Measurements from ENCODE around the gene OR52B6.

The OR52B6 gene

GRCh38 chr11:5574654-5575053 lies 6.0 kb upstream of the OR52B6 start:
- TF ChIP-seq, protein P1, sequence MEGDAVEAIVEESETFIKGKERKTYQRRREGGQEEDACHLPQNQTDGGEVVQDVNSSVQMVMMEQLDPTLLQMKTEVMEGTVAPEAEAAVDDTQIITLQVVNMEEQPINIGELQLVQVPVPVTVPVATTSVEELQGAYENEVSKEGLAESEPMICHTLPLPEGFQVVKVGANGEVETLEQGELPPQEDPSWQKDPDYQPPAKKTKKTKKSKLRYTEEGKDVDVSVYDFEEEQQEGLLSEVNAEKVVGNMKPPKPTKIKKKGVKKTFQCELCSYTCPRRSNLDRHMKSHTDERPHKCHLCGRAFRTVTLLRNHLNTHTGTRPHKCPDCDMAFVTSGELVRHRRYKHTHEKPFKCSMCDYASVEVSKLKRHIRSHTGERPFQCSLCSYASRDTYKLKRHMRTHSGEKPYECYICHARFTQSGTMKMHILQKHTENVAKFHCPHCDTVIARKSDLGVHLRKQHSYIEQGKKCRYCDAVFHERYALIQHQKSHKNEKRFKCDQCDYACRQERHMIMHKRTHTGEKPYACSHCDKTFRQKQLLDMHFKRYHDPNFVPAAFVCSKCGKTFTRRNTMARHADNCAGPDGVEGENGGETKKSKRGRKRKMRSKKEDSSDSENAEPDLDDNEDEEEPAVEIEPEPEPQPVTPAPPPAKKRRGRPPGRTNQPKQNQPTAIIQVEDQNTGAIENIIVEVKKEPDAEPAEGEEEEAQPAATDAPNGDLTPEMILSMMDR (IDR thresholded peaks at IDR 0.05; ENCODE audit: low read depth, low read length, poor library complexity, severe bottlenecking): no peak
- no peak for TF ChIP-seq EZH2phosphoT487 (IDR thresholded peaks at IDR 0.05; ENCODE audit: borderline replicate concordance, low read length)
- H3K4me2 ChIP-seq (ENCODE audit: low read length): no peak overlapping the region
- H3K27ac ChIP-seq (ENCODE audit: low read depth, low read length): no peak overlapping the region
- H3K79me2 ChIP-seq (ENCODE audit: control insufficient read depth, low read length): no peaks in the 10 kb centered on the region
- no peaks in the 10 kb centered on the region for H3K4me1 ChIP-seq (ENCODE audit: control insufficient read depth, low read length)
- H3K4me3 ChIP-seq (ENCODE audit: low read length): no peak overlapping the region
- H4K20me1 ChIP-seq (ENCODE audit: control insufficient read depth, insufficient read depth, low read depth, low read length): no peaks in the 10 kb centered on the region
- H3K27me3 ChIP-seq (ENCODE audit: control insufficient read depth, low read length): peaks cover 2% of the 10 kb centered on the region; the same call in 1 of the 2 replicates
- H3K9me2 ChIP-seq (replicated peaks; ENCODE audit: control insufficient read depth, low read length): no peaks in the 10 kb centered on the region
- H3F3A ChIP-seq (ENCODE audit: control insufficient read depth, insufficient read depth): no peaks in the 10 kb centered on the region
- no peaks in the 10 kb centered on the region for H3K9me3 ChIP-seq (ENCODE audit: control insufficient read depth, insufficient read depth, low read length)
- no peaks in the 10 kb centered on the region for H3K36me3 ChIP-seq (ENCODE audit: control insufficient read depth, low read length)

DNA sequence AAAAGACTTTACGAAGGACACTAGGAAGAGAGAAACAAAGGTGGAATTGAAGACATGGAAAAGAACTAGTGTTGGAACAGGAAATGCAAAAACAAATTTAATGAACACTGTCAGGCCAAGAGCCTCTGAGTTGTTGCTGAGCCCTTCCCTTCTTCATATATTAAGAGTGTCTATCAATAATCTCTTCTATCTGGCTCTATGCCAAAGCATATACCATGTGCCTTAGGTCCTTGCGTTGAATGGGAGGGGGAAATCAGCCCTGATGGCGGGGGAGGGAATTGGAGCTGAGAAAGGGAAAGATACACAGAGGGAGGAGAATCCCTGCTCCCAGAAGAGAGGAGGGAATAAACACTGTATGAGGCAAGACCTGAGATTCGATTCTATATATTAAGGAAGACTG lies 5.5 kb upstream of the OR52B6 start:
- H3K4me3 ChIP-seq (ENCODE audit: low read length): no peak overlapping the region
- no peak overlapping the region for H3K27ac ChIP-seq (ENCODE audit: low read depth, low read length)
- peaks cover 2% of the 10 kb centered on the region; the same call in 1 of the 2 replicates for H3K27me3 ChIP-seq (ENCODE audit: control insufficient read depth, low read length)
- no peaks in the 10 kb centered on the region for H4K20me1 ChIP-seq (ENCODE audit: control insufficient read depth, insufficient read depth, low read depth, low read length)
- H3K9me3 ChIP-seq (ENCODE audit: control insufficient read depth, insufficient read depth, low read length): no peaks in the 10 kb centered on the region
- H3K79me2 ChIP-seq (ENCODE audit: control insufficient read depth, low read length): no peaks in the 10 kb centered on the region
- no peaks in the 10 kb centered on the region for H3K9me2 ChIP-seq (replicated peaks; ENCODE audit: control insufficient read depth, low read length)
- H3F3A ChIP-seq (ENCODE audit: control insufficient read depth, insufficient read depth): no peaks in the 10 kb centered on the region
- TF ChIP-seq EZH2phosphoT487 (IDR thresholded peaks at IDR 0.05; ENCODE audit: borderline replicate concordance, low read length): no peak
- TF ChIP-seq, protein P1 (IDR thresholded peaks at IDR 0.05; ENCODE audit: low read depth, low read length, poor library complexity, severe bottlenecking): no peak
- no peak overlapping the region for H3K4me2 ChIP-seq (ENCODE audit: low read length)
- H3K36me3 ChIP-seq (ENCODE audit: control insufficient read depth, low read length): no peaks in the 10 kb centered on the region
- no peaks in the 10 kb centered on the region for H3K4me1 ChIP-seq (ENCODE audit: control insufficient read depth, low read length)

DNA sequence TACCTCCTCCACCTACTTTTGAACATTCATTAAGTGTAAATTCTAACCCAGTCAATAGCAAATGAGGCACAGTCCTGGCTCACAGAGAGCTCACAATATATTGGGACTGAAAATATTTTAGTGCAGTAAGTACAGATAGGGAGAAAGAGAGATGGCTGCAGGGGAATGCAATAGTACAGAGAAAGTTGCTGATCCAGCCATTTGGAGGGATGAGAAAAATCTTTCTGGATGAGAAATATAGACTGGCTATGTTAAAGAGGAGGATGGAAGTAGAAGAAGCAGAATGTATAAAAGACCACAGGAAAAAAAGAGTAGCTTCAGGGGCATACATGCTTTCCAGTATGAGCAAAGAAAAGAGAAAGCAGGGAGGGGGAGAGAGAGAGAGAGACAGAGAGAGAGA lies 3.6 kb upstream of the OR52B6 start:
- Histone ChIP-seq H3K9me3 (ENCODE audit: control insufficient read depth, insufficient read depth, low read length) (no peaks in the 10 kb centered on the region), H4K20me1 (ENCODE audit: control insufficient read depth, insufficient read depth, low read depth, low read length) (no peaks in the 10 kb centered on the region), H3K79me2 (ENCODE audit: control insufficient read depth, low read length) (no peaks in the 10 kb centered on the region), H3K9me2 (replicated peaks; ENCODE audit: control insufficient read depth, low read length) (no peaks in the 10 kb centered on the region), H3K4me2 (ENCODE audit: low read length) (no peak overlapping the region), H3K36me3 (ENCODE audit: control insufficient read depth, low read length) (no peaks in the 10 kb centered on the region), H3K4me1 (ENCODE audit: control insufficient read depth, low read length) (no peaks in the 10 kb centered on the region), H3K4me3 (ENCODE audit: low read length) (no peak overlapping the region), H3F3A (ENCODE audit: control insufficient read depth, insufficient read depth) (no peaks in the 10 kb centered on the region), H3K27ac (ENCODE audit: low read depth, low read length) (no peak overlapping the region), H3K27me3 (ENCODE audit: control insufficient read depth, low read length) (peaks cover 2% of the 10 kb centered on the region; the same call in 1 of the 2 replicates)
- TF ChIP-seq EZH2phosphoT487 (IDR thresholded peaks at IDR 0.05; ENCODE audit: borderline replicate concordance, low read length): no peak
- TF ChIP-seq, protein P1 (IDR thresholded peaks at IDR 0.05; ENCODE audit: low read depth, low read length, poor library complexity, severe bottlenecking): no peak

All from DOHH2 (cell line).